H1 (cell line): ENCODE data around the gene GAB2. TPM values are rescaled to one million over a fixed set of nuclear protein-coding genes. Genes with fewer than 3 reads are reported as not detected.

Experiments
- BACH1 ChIP-seq: IDR thresholded peaks from 2 replicates; pipeline ENCODE4 v1.6.1; 2012; ENCODE audit warnings: low read length, improper control_type of control experiment
- CBX5 ChIP-seq: fragments of 300-800, 300-1000 bp; sonication (generic); IDR thresholded peaks from 2 replicates; pipeline ENCODE4 v1.7.1; 2016; ENCODE audit warnings: antibody characterized with exemption, low read length, low read depth
- CBX8 ChIP-seq: fragments of 300-800, 300-1000 bp; sonication (generic); IDR thresholded peaks from 2 replicates; pipeline ENCODE4 v1.7.1; 2016; ENCODE audit warnings: low read depth, low read length, borderline replicate concordance
- CEBPB ChIP-seq: IDR thresholded peaks from 2 replicates; pipeline ENCODE4 v1.6.1; 2012; ENCODE audit warnings: low read depth, low read length
- EGR1 ChIP-seq: IDR thresholded peaks from 2 replicates; pipeline ENCODE4 v1.6.1; 2011; ENCODE audit warnings: low read depth, low read length, borderline replicate concordance
- EP300 ChIP-seq, 2 experiments: IDR thresholded peaks; 1 replicate in 1 of 2; 2 replicates in 1 of 2; pipeline ENCODE4 v1.6.1; 2011 to 2012; ENCODE audit warnings: low read depth in 2 of 2, low read length in 2 of 2, mild to moderate bottlenecking in 2 of 2, borderline replicate concordance in 1 of 2, inconsistent platforms in 1 of 2, moderate library complexity in 1 of 2
- FOSL1 ChIP-seq: IDR thresholded peaks from 2 replicates; pipeline ENCODE4 v1.6.1; 2011; ENCODE audit warnings: mild to moderate bottlenecking, low read depth, low read length, moderate library complexity; ENCODE audit not compliant: insufficient read depth
- GTF2F1 ChIP-seq: IDR thresholded peaks from 2 replicates; pipeline ENCODE4 v1.6.1; 2012; ENCODE audit warnings: low read depth, low read length, improper control_type of control experiment, borderline replicate concordance
- HDAC2 ChIP-seq, 2 experiments: fragments of 300-600 bp in 1 of 2; sonication (generic) in 1 of 2; IDR thresholded peaks; 2 replicates each; pipeline ENCODE4 v1.6.1; 2011 to 2012; ENCODE audit warnings: low read depth in 2 of 2, low read length in 2 of 2, mild to moderate bottlenecking in 2 of 2, moderate library complexity in 2 of 2, borderline replicate concordance in 1 of 2, inconsistent platforms in 1 of 2
- MAFK ChIP-seq: IDR thresholded peaks from 2 replicates; pipeline ENCODE4 v1.6.1; 2012; ENCODE audit warnings: low read depth, mild to moderate bottlenecking, improper control_type of control experiment, low read length
- POLR2AphosphoS5 ChIP-seq: IDR thresholded peaks from 2 replicates; pipeline ENCODE4 v1.6.1; 2011; ENCODE audit warnings: low read depth, low read length
- RAD21 ChIP-seq, 2 experiments: IDR thresholded peaks in 1 of 2; conservative IDR thresholded peaks in 1 of 2; 2 replicates each; pipeline ENCODE4 v1.6.1; 2011; ENCODE audit warnings: low read depth in 2 of 2, low read length in 2 of 2, improper control_type of control experiment in 1 of 2, inconsistent platforms in 1 of 2, mild to moderate bottlenecking in 1 of 2, moderate library complexity in 1 of 2
- RXRA ChIP-seq: IDR thresholded peaks from 2 replicates; pipeline ENCODE4 v1.6.1; 2011; ENCODE audit warnings: low read depth, mild to moderate bottlenecking, low read length, moderate library complexity; ENCODE audit not compliant: insufficient read depth
- SAP30 ChIP-seq: fragments of 300-600 bp; sonication (generic); IDR thresholded peaks from 2 replicates; pipeline ENCODE4 v1.7.1; 2012; ENCODE audit warnings: low read length, moderate library complexity, mild to moderate bottlenecking, inconsistent platforms; ENCODE audit not compliant: insufficient read depth, insufficient replicate concordance
- SIRT6 ChIP-seq: IDR thresholded peaks from one replicate; pipeline ENCODE4 v1.7.1; 2012; ENCODE audit warnings: low read length, inconsistent platforms
- SP1 ChIP-seq: IDR thresholded peaks from 2 replicates; pipeline ENCODE4 v1.6.1; 2011; ENCODE audit warnings: low read depth, low read length
- SP4 ChIP-seq: IDR thresholded peaks from 2 replicates; pipeline ENCODE4 v1.6.1; 2012; ENCODE audit warnings: low read length, inconsistent platforms
- TAF1 ChIP-seq: IDR thresholded peaks from 2 replicates; pipeline ENCODE4 v1.6.1; 2011; ENCODE audit warnings: mild to moderate bottlenecking, low read depth, low read length
- TAF7 ChIP-seq: optimal IDR thresholded peaks from 2 replicates; pipeline ENCODE3; 2011; ENCODE audit warnings: low read depth, mild to moderate bottlenecking, inconsistent platforms, low read length, moderate library complexity, borderline replicate concordance
- TEAD4 ChIP-seq: IDR thresholded peaks from 2 replicates; pipeline ENCODE4 v1.6.1; 2012; ENCODE audit warnings: low read depth, low read length, inconsistent platforms, mixed read lengths
- ZNF274 ChIP-seq: IDR thresholded peaks from 2 replicates; pipeline ENCODE4 v1.7.0; 2012; ENCODE audit warnings: low read length, borderline replicate concordance; ENCODE audit errors: extremely low read depth
- polyA plus RNA-seq, 7 experiments: library from polyadenylated mRNA; depleted of rRNA in 3 of 7; stranded (reverse) in 5 of 7; unstranded in 2 of 7; fragments of >200 nt in 5 of 7; fragments of 200-250 nt in 2 of 7; gene quantifications; 1 replicate in 5 of 7; 2 replicates in 1 of 7; 4 replicates in 1 of 7; pipeline versions ENCODE4 v1.2.1 to v1.2.3, GENCODE V29; 2011 to 2013; ENCODE audit warnings: missing spikeins in 2 of 7, mixed read lengths in 2 of 7
- total RNA-seq: library from RNA; stranded (reverse); fragmentation: NEBNext Ultra II Directional; extraction: Animal tissue kit (Norgen Biotek cat#: 25700); gene quantifications from 2 replicates; pipeline ENCODE4 v1.2.1, GENCODE V29; 2021
- TF ChIP-seq, protein P1 (sequence below): IDR thresholded peaks from 2 replicates; pipeline ENCODE4 v1.6.1; 2012; ENCODE audit warnings: inconsistent platforms
- TF ChIP-seq, protein P2 (sequence below), 3 experiments: IDR thresholded peaks; 1 replicate in 2 of 3; 2 replicates in 1 of 3; pipeline versions ENCODE4 v1.5.1 to v1.6.1; 2011; ENCODE audit warnings: low read length in 3 of 3, mild to moderate bottlenecking in 3 of 3, inconsistent platforms in 2 of 3, low read depth in 1 of 3, moderate library complexity in 1 of 3; ENCODE audit not compliant: insufficient read depth in 1 of 3; ENCODE audit errors: control extremely low read depth in 1 of 3

The GAB2 gene
- total and polyA plus RNA-seq, 2 of the 8 experiments (the other 6 are each of a cell fraction or from before 2014, with no cell fraction given), result 6.3 to 14.0 TPM

DNA sequence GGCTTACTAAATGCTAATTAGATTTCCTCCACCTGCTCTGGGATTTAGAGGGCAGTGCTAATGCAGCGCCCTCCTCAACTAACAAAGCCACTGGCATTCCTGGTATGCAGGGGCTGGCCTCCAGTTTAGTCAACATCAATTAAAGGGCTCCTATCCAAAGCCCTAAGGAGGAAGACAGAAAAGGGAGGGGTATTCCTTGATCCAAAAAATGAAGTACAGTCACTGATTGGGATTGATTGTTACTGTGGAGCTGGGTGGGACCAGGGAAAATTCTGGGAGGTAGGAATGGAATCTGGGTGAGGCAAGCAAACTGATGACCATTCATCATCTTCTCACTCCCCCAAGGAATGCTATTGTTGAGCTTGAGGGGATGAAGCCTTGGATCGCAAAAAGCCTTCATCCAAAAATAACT is 52.2 kb downstream of the GAB2 start (continued):
- TF ChIP-seq HDAC2 (IDR thresholded peaks at IDR 0.05; ENCODE audit: borderline replicate concordance in 1 of 2, low read depth in 2 of 2, low read length in 2 of 2), result no peak
- TF ChIP-seq RXRA, result no peak
- TF ChIP-seq SIRT6, result no peak
- TF ChIP-seq CEBPB, result no peak
- no peak for TF ChIP-seq RAD21 (IDR thresholded peaks at IDR 0.05 in 1 of 2, conservative IDR thresholded peaks at IDR 0.05 in 1 of 2; ENCODE audit: low read depth in 2 of 2, low read length in 2 of 2)
- TF ChIP-seq MAFK, result no peak
- TF ChIP-seq SAP30, result no peak
- no peak for TF ChIP-seq POLR2AphosphoS5
- no peak for TF ChIP-seq CBX5
- no peak for TF ChIP-seq ZNF274
- TF ChIP-seq TAF7, result no peak
- TF ChIP-seq, protein P1, sequence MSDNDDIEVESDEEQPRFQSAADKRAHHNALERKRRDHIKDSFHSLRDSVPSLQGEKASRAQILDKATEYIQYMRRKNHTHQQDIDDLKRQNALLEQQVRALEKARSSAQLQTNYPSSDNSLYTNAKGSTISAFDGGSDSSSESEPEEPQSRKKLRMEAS, result no peak
- TF ChIP-seq SP1, result peak; percentile 72; the same call in 1 of the 2 replicates
- no peak for TF ChIP-seq EGR1
- TF ChIP-seq SP4, result no peak
- TF ChIP-seq TAF1, result no peak
- TF ChIP-seq CBX8, result no peak
- no peak for TF ChIP-seq BACH1
- TF ChIP-seq FOSL1, result no peak
- no peak for TF ChIP-seq GTF2F1
- TF ChIP-seq EP300 (IDR thresholded peaks at IDR 0.05; ENCODE audit: borderline replicate concordance in 1 of 2, low read depth in 2 of 2, low read length in 2 of 2), result peak in 1 of 2 experiments; percentile 86; a peak in 1 of 3 replicates
- peak; percentile 99 for TF ChIP-seq TEAD4
- TF ChIP-seq, protein P2, sequence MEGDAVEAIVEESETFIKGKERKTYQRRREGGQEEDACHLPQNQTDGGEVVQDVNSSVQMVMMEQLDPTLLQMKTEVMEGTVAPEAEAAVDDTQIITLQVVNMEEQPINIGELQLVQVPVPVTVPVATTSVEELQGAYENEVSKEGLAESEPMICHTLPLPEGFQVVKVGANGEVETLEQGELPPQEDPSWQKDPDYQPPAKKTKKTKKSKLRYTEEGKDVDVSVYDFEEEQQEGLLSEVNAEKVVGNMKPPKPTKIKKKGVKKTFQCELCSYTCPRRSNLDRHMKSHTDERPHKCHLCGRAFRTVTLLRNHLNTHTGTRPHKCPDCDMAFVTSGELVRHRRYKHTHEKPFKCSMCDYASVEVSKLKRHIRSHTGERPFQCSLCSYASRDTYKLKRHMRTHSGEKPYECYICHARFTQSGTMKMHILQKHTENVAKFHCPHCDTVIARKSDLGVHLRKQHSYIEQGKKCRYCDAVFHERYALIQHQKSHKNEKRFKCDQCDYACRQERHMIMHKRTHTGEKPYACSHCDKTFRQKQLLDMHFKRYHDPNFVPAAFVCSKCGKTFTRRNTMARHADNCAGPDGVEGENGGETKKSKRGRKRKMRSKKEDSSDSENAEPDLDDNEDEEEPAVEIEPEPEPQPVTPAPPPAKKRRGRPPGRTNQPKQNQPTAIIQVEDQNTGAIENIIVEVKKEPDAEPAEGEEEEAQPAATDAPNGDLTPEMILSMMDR (IDR thresholded peaks at IDR 0.05; ENCODE audit: control extremely low read depth in 1 of 3, insufficient read depth in 1 of 3, low read depth in 1 of 3, low read length in 3 of 3), result no peak
